Cardiac septum (tissue), 1 donor: ENCODE measurements around the gene RUNDC1. TPM values are rescaled to one million over a fixed set of nuclear protein-coding genes. Genes with fewer than 3 reads are reported as not detected.

Experiments used
- DNase-seq: peaks from one replicate; pipeline ENCODE4 v3.0.0-alpha.2; 2020; ENCODE audit warnings: low spot score
- intact Hi-C: fragments of 100-400 bp; cut with DNase I; formaldehyde crosslinking; loops from one replicate; pipeline ENCODE4 v1.14.0; 2022
- total RNA-seq: library from RNA; stranded (reverse); fragmentation: NEBNext Ultra II Directional; extraction: Animal tissue kit (Norgen Biotek cat#: 25700); gene quantifications from one replicate; pipeline ENCODE4 v1.2.1, GENCODE V29; 2021
- donor health status: DM: no; HTN: no; CAD: no.

The RUNDC1 gene
- total RNA-seq, 1 donor from 2014 or later = 14.8 TPM

DNA sequence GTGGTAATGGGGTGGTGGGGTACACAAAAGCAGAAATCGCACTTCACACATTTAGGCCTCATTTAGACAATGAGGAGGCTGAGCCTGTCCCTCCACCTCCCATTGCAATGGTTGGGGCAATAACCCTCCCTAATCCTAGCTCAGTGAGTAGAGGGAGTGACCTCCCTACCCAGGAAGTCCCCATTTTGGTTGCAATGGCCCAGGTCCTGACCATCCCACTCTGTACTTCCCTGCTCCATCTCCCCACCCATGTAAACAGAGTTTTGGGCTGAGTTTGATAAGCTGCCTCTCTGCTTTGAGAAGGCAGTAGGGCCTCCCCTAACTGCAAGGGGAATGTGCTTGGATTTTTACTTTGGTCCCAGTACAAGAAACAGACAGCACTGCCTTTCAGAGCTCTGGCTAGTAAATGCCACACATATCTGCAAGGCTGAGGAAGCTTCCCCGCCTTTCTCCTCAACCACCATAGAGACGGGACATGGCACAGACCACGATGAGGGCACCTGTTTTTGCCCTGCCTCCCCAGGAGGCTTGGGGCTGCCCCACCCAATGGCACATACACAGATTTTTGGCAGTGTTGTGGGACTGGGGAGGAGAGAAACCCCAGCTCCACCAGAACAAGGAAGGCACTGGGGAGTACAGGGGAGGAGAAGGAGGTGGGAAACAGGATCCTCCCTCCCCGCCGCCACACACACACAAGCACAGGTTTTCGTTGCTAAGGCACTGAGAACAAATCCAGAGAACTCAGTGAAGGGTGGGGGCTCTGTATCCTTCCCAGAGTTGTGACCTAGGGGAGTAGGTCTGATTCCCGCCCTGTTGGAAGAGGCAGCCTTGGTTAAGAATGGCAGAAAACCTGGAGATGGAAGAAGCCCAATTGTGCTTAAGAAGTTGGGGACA is 34.5 kb downstream of the RUNDC1 start:
- intact Hi-C loops = no loop called here
- no peak for DNase-seq

DNA sequence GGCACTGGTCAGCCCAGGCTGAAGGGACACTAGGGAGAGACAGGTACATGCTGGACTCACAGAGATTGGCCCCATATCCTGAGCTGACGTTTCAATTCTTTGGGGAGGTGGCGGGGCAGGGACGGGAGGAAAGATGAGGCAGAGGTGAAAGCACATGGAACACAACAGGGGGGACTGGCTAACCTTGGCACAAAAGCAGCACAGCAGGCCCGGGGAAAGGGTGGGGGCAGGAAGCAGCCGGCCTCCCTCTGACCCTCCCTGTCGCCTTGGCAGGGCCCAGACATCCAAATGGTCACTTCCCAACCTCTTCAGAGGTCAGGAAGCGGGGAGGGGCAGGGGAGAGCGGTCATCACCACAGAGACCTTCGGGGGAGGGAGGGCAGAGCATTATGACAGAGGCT is 35.2 kb downstream of the RUNDC1 start:
- intact Hi-C loops = no loop called here

GRCh38 chr17:43016216-43016615 is 35.9 kb downstream of the RUNDC1 start:
- intact Hi-C loops = no loop called here
- no peak for DNase-seq

More for the DNA sequence above, 35.2 kb downstream of the RUNDC1 start:
- DNase-seq = peak; percentile 82

DNA sequence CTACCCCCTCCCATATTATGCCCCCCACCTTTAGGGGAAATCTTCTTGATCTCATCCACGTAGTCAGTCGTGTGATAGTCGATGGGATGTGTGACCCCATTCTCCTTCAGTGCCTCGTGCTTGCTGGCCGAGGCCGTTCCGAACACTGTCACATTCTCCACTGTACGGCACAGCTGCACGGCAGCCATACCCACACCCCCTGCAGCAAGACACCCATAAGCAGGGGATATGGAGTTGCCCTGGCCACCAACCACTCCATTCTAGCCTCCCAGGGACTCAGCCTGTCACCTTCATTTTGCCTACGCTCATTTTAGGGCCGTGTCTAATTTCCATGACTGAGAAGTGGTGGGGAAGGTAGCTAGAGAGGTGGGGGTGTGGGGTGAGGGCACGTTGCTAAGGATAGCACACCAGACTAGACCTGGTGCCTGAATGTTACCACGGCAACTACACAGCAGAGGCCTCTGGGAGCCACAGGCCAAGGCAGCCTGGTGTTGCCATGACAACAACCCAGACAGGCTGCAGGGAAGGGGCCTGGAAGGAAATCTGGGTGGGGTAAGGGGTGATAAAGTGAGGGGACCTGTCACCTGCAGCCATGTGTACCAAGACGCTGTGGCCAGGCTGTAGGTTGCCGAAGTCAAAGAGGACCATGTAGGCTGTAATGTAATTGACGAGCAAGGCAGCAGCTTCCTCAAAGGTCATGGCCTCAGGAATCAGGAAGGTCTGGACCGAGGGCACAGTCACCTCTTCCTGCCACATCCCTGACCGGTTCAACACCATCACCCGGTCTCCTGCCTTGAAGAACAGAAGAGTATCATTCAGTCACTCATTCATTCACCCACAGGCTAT is 37.9 kb downstream of the RUNDC1 start:
- DNase-seq = no peak
- intact Hi-C loops = no loop called here

GRCh38 chr17:43018932-43019331 is 38.6 kb downstream of the RUNDC1 start:
- DNase-seq = no peak
- intact Hi-C loops = no loop called here

DNA sequence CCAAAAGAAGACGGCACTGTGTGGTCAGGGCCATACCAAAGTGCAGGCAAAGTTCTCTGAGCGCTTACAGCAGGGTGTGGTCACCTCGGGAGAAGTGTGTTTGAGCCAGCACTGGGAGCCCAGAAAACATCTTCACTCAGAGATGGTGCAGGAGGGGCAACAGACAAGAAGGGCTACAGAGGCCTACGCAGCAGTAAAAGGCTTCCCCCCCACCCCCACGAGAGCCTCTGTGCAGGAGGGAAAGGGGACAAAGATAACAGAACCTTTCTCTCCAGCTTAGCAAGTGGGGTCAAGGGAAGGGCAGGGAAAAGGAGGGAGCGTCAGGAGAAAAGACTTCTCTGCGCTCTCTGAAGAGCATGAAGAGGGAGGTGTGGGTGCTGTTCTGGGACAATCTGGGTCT is 39.1 kb downstream of the RUNDC1 start:
- intact Hi-C loops = no loop called here
- DNase-seq = no peak

DNA sequence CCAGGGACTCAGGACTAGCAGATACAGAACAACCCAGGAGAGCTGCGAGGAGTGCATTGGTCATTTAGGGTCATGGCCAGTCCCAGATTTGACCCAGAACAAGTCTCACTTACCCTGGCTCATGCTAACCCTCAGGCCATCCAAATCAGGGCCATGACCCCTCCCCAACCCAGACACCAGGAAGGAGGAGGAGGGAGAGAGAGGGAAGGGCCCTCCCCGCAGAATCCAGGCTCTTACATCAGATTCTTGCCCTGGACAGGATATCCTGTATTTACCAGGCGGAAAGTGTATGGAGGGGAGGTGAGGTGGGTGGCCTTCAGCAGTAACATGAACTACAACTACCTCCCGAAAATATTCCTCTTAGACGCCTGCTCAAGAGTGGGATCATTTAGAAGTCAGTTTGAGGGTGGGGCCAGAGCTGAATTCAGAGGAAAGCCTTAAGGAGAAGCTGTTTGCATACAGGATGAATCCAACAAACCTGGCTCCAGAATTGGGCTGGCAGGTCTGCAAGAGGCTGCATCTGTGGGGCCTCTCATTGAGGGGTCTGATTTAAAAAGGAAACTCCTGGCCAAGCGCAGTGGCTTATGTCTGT is 39.8 kb downstream of the RUNDC1 start:
- DNase-seq = no peak
- intact Hi-C loops = loop anchor here (5.0 to 10.0 kb wide), 2 partner anchors 152 to 315 kb away; partner anchors contain the start of gene NBR1

DNA sequence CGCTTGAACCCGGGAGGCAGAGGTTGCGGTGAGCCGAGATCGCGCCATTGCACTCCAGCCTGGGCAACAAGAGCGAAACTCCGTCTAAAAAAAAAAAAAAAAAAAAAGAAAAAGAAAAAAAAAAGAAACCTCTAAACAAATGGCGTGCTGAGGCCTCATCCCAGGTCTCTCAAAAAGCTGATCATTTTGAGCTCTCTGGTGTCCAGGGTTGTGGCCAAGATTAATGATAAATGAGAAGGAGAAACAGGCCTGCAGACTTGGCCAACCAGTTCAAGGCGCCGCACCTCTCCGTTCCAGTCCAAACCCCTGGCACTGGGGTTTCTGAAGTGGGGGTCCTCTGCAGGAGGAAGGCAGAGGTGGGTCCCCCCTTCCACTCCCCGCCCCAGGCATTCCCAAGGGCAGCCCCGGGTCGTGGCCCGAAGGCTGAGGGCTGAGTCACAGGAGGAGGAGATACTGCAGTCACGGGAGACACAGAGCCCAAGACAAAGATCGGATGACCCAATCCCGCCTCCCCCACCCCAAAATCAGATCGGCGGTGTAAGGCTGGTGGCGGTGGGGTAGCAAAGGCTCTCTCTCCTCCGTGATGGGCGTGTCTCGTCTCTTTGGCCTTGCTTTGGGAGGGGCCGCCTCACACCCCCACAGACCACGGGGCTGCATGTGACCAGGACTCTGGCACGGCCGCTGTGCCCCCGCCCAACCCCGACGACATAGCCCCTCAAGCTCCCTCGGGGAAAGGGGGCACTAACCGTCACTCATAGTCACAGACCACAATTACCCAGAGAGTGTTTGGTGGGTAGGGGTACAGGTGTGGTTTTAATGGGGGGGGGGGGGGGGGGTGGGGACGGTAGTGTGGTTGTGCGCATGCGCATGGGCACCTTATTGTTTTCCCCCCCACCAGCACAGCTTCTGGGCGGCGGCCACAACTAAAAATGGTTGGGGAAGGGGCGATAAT is 40.7 kb downstream of the RUNDC1 start:
- peak; percentile 86 for DNase-seq
- intact Hi-C loops = loop anchor here (5.0 to 10.0 kb wide), 2 partner anchors 151 to 314 kb away; partner anchors contain the start of gene NBR1

- DNase-seq = peak; percentile 94
- intact Hi-C loops = loop anchor here (5.0 to 10.0 kb wide), 2 partner anchors 150 to 313 kb away; partner anchors contain the start of gene NBR1
Observed at GRCh38 chr17:43021741-43022512, 41.6 kb downstream of the RUNDC1 start, which contains the start of gene VAT1. Gene VAT1 (minus strand): TSS chr17:43022385. CDS start chr17:43022322, 63 bp downstream.

GRCh38 chr17:43024407-43025289 is 44.3 kb downstream of the RUNDC1 start, which contains the start of gene RND2:
Gene RND2 (plus strand): TSS chr17:43025231. CDS start chr17:43025348, 117 bp downstream.
- intact Hi-C loops = loop anchor here (1.0 to 10.0 kb wide), 3 partner anchors 101 to 310 kb away; partner anchors contain the start of genes BRCA1 and NBR1

DNA sequence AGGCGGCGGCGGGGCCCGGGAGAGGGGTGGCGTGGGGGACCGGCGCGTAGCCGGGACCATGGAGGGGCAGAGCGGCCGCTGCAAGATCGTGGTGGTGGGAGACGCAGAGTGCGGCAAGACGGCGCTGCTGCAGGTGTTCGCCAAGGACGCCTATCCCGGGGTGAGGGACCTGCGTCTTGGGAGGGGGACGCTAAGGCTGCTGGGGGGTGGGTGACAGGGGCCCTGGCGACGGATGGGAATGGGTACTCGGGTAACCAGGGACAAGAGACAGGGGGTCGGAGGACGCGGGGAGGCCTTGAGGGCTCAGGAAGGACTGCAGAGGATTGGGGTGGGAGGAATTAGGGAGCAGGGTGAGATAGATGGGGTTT is 44.9 kb downstream of the RUNDC1 start:
- intact Hi-C loops = loop anchor here (10.0 kb wide), 1 partner anchor 310 kb away; no protein-coding TSS in a partner anchor
- DNase-seq = no peak

More at GRCh38 chr17:43024407-43025289, 44.3 kb downstream of the RUNDC1 start, which contains the start of gene RND2:
- peak; percentile 89 for DNase-seq

GRCh38 chr17:43025766-43026537 is 45.6 kb downstream of the RUNDC1 start:
- intact Hi-C loops = loop anchor here (10.0 kb wide), 1 partner anchor 309 kb away; no protein-coding TSS in a partner anchor
- no peak for DNase-seq

DNA sequence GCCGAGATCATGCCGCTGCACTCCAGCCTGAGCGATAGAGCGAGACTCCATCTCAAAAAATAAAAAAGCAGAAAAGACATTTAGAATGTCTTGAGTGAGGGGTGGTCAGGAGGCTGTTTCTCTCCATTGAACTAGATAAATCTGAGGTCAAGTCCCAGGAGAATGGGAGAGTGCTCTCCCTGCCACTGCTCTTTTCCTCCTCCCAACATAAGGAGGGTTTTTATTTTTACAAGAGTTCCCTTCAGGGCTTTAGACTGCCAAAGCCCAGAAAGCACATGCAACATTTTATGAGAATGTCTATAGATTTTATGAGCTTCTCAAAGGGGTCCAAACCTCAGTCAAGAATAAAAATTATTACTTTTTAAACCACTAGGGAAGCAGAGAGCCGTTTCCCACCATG is 46.2 kb downstream of the RUNDC1 start:
- intact Hi-C loops = loop anchor here (10.0 kb wide), 1 partner anchor 308 kb away; no protein-coding TSS in a partner anchor
- DNase-seq = no peak

GRCh38 chr17:43027091-43028032 is 47.0 kb downstream of the RUNDC1 start:
- intact Hi-C loops = loop anchor here (10.0 kb wide), 1 partner anchor 307 kb away; no protein-coding TSS in a partner anchor
- no peak for DNase-seq
